Gastroesophageal sphincter (tissue), 4 donors: ENCODE measurements around the gene PTPN4. TPM values are rescaled to one million over a fixed set of nuclear protein-coding genes. Genes with fewer than 3 reads are reported as not detected.

ENCODE experiments used
- ATAC-seq: fragments of 150-250 bp; one replicate; pipeline ENCODE4 v1.9.1; 2016; ENCODE audit warnings: mild to moderate bottlenecking, moderate library complexity
- H3K27ac ChIP-seq, 4 donors: fragments of 200-600 bp; sonication (generic) in 3 of 4; 1 replicate in 3 of 4; 2 replicates in 1 of 4; pipeline ENCODE4 v1.5.1; 2016 to 2019
- H3K27me3 ChIP-seq: fragments of 200-600 bp; sonication (generic); one replicate; pipeline ENCODE4 v1.5.1; 2019
- H3K36me3 ChIP-seq, 2 donors: fragments of 200-600 bp; sonication (generic); one replicate each; pipeline ENCODE4 v1.5.1; 2019; ENCODE audit warnings: control low read depth in 1 of 2
- H3K4me1 ChIP-seq, 3 donors: fragments of 200-600 bp; sonication (generic); 1 replicate in 2 of 3; 2 replicates in 1 of 3; pipeline ENCODE4 v1.5.1; 2016 to 2019; ENCODE audit warnings: control low read depth in 2 of 3
- H3K4me3 ChIP-seq, 2 donors: fragments of 200-600 bp; sonication (generic); one replicate each; pipeline ENCODE4 v1.5.1; 2019; ENCODE audit warnings: mild to moderate bottlenecking in 1 of 2, moderate library complexity in 1 of 2
- H3K9me3 ChIP-seq, 3 donors: fragments of 200-600 bp; sonication (generic); one replicate each; pipeline ENCODE4 v1.5.1; 2017 to 2019; ENCODE audit warnings: control low read depth in 2 of 3
- CTCF ChIP-seq, 4 experiments: fragments of 200-600 bp in 2 of 4; fragments of 450-650 bp in 2 of 4; sonication (generic) in 1 of 4; IDR thresholded peaks; one replicate each; pipeline ENCODE4 v1.5.1; 2017 to 2019; ENCODE audit warnings: antibody characterized with exemption in 4 of 4, mild to moderate bottlenecking in 2 of 4, moderate library complexity in 2 of 4
- EP300 ChIP-seq: sonication (generic); formaldehyde crosslinking; IDR thresholded peaks from one replicate; pipeline ENCODE4 v1.6.1; 2017; ENCODE audit warnings: antibody characterized with exemption, mild to moderate bottlenecking
- POLR2A ChIP-seq, 2 donors: fragments of 450-650 bp; IDR thresholded peaks; one replicate each; pipeline ENCODE4 v1.6.1; 2017; ENCODE audit warnings: antibody characterized with exemption in 2 of 2, mild to moderate bottlenecking in 2 of 2, moderate library complexity in 1 of 2
- POLR2AphosphoS5 ChIP-seq: sonication (generic); formaldehyde crosslinking; IDR thresholded peaks from one replicate; pipeline ENCODE4 v1.6.1; 2017; ENCODE audit warnings: antibody characterized with exemption
- WGBS, 2 donors: methylation state at CpG; one replicate each; pipeline ENCODE4 v1.1.5; 2018; ENCODE audit warnings: low coverage in 1 of 2; 5-methylcytosine and 5-hydroxymethylcytosine counted together
- total RNA-seq, 4 donors: library from RNA; depleted of rRNA; stranded (reverse); fragments of >200 nt; gene quantifications; one replicate each; pipeline ENCODE4 v1.1.0, GENCODE V29; 2016

PTPN4 gene
- total RNA-seq, 4 donors from 2014 or later = 15.6 to 50.1 (median 30.7) TPM

GRCh38 chr2:119739580-119740255 is 20.0 kb upstream of the PTPN4 start:
- no peaks in the 10 kb centered on the region for H3K36me3 ChIP-seq
- H3K27me3 ChIP-seq = no peaks in the 10 kb centered on the region
- H3K9me3 ChIP-seq = no peaks in the 10 kb centered on the region
- no peak overlapping the region for H3K27ac ChIP-seq
- 80 to 83% methylated on average over 1 of the region's 3 CpGs for WGBS, 2 donors
- ATAC-seq = no peak
- H3K4me1 ChIP-seq = no peaks in the 10 kb centered on the region
- no peak overlapping the region for H3K4me3 ChIP-seq
- TF ChIP-seq CTCF (IDR thresholded peaks at IDR 0.05) (no peak), POLR2A (IDR thresholded peaks at IDR 0.05) (no peak), POLR2AphosphoS5 (no peak), EP300 (no peak)

- no peaks in the 10 kb centered on the region for H3K9me3 ChIP-seq
- no peaks in the 10 kb centered on the region for H3K36me3 ChIP-seq
- H3K4me1 ChIP-seq = no peaks in the 10 kb centered on the region
- TF ChIP-seq EP300 (no peak), POLR2A (IDR thresholded peaks at IDR 0.05) (no peak), CTCF (IDR thresholded peaks at IDR 0.05) (no peak), POLR2AphosphoS5 (no peak)
- no peak for ATAC-seq
- no peak overlapping the region for H3K4me3 ChIP-seq
- 85 to 100% methylated on average over 2 of the region's 3 CpGs for WGBS, 2 donors
- no peaks in the 10 kb centered on the region for H3K27me3 ChIP-seq
- H3K27ac ChIP-seq = no peak overlapping the region
These were observed 18.7 kb upstream of the PTPN4 start for GRCh38 chr2:119741001-119741400.

GRCh38 chr2:119741868-119742267 is 17.9 kb upstream of the PTPN4 start:
- 86 to 93% methylated on average over 3 of the region's 3 CpGs for WGBS, 2 donors

GRCh38 chr2:119744335-119744939 is 15.3 kb upstream of the PTPN4 start:
- H3K27ac ChIP-seq = no peak overlapping the region
- H3K36me3 ChIP-seq = no peaks in the 10 kb centered on the region
- no peak for ATAC-seq
- H3K27me3 ChIP-seq = no peaks in the 10 kb centered on the region
- H3K4me1 ChIP-seq = no peaks in the 10 kb centered on the region
- 48 to 55% methylated on average over 2 of the region's 2 CpGs for WGBS, 2 donors
- H3K9me3 ChIP-seq = no peaks in the 10 kb centered on the region
- peak; percentile 35 for TF ChIP-seq POLR2AphosphoS5
- no peak for TF ChIP-seq CTCF (IDR thresholded peaks at IDR 0.05)
- H3K4me3 ChIP-seq = no peak overlapping the region

More at GRCh38 chr2:119741868-119742267, 17.9 kb upstream of the PTPN4 start:
- Histone ChIP-seq H3K9me3 (no peaks in the 10 kb centered on the region), H3K27me3 (no peaks in the 10 kb centered on the region), H3K27ac (no peak overlapping the region), H3K36me3 (no peaks in the 10 kb centered on the region), H3K4me1 (no peaks in the 10 kb centered on the region), H3K4me3 (no peak overlapping the region)
- ATAC-seq = no peak
- TF ChIP-seq CTCF (IDR thresholded peaks at IDR 0.05) (no peak), EP300 (no peak), POLR2AphosphoS5 (no peak), POLR2A (IDR thresholded peaks at IDR 0.05) (no peak)

GRCh38 chr2:119745566-119745965 is 14.2 kb upstream of the PTPN4 start:
- Histone ChIP-seq H3K27ac (no peak overlapping the region), H3K9me3 (no peaks in the 10 kb centered on the region), H3K36me3 (no peaks in the 10 kb centered on the region), H3K27me3 (no peaks in the 10 kb centered on the region), H3K4me1 (no peaks in the 10 kb centered on the region), H3K4me3 (no peak overlapping the region)
- ATAC-seq = no peak
- WGBS, 2 donors = 72 to 89% methylated on average over 1 to 2 of the region's 2 CpGs
- TF ChIP-seq POLR2AphosphoS5 (no peak), POLR2A (IDR thresholded peaks at IDR 0.05) (no peak), CTCF (IDR thresholded peaks at IDR 0.05) (no peak), EP300 (no peak)
